Kidney epithelial cell (primary cell): ENCODE results near the gene PDE6B. TPM values are rescaled to one million over a fixed set of nuclear protein-coding genes. Genes with fewer than 3 reads are reported as not detected.

ENCODE experiments used
- DNase-seq: peaks from one replicate; pipeline ENCODE4 v3.0.0-alpha.2; 2010; ENCODE audit warnings: low read depth
- H3K27me3 ChIP-seq: 2 replicates; pipeline ENCODE4 v1.6.0; 2011; ENCODE audit warnings: low read length; ENCODE audit not compliant: control insufficient read depth, insufficient read depth
- H3K36me3 ChIP-seq: 2 replicates; pipeline ENCODE4 v1.5.1; 2011; ENCODE audit warnings: low read length; ENCODE audit not compliant: control insufficient read depth, insufficient read depth
- H3K4me3 ChIP-seq: 2 replicates; pipeline ENCODE4 v1.5.1; 2011; ENCODE audit warnings: low read depth, mild to moderate bottlenecking, control low read depth, low read length
- total RNA-seq: library from RNA; depleted of rRNA; stranded (reverse); fragments of >200 nt; gene quantifications from 2 replicates; pipeline ENCODE4 v1.2.3, GENCODE V29; 2015
- TF ChIP-seq, protein P1 (sequence below): IDR thresholded peaks from 2 replicates; pipeline ENCODE4 v1.5.1; 2011; ENCODE audit warnings: mild to moderate bottlenecking, moderate library complexity, low read length, control low read depth, inconsistent platforms; ENCODE audit not compliant: insufficient read depth, poor library complexity, severe bottlenecking

The PDE6B gene
- total RNA-seq, 1 donor from 2014 or later, result 17.1 TPM

DNA sequence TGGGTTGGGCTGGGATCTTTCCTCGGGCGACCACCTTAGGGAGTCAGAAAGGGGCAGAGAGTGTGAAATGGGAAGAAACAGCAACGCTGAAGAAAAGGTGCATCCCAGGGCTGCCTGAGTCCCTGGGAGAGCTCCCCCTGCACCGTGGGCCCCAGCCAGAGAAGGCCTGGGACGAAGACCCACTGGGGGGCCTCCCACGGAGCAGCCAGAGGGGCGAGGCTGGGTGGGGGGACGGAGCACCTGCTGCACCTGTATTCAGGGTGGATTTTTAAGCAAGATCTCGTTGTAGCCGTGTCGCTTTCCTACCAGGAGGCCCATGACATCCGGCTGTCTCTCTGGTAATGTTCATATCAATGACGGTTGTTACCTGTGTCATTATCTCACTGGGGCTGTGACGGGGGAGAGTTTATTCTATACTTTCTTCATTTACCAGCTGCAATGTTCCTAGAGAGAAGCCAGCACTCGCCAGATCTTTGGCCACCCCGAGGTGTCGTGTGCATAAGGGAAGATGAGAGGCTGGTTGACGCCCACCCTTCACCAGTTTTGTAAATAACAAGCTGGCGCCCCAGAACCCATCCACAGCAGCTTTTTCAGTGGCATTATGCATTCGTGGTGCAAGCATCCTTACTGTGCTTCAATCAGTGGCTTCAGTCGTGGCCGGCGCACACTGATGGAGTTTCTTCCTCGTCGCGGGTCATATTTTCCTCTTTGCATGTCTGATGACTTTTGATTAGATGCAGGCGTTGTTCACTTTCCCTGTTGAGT lies 74.6 kb downstream of the PDE6B start:
- DNase-seq, result no peak
- H3K4me3 ChIP-seq, result no peak overlapping the region
- H3K27me3 ChIP-seq, result peaks cover 2% of the 10 kb centered on the region
- H3K36me3 ChIP-seq, result no peaks in the 10 kb centered on the region
- TF ChIP-seq, protein P1, sequence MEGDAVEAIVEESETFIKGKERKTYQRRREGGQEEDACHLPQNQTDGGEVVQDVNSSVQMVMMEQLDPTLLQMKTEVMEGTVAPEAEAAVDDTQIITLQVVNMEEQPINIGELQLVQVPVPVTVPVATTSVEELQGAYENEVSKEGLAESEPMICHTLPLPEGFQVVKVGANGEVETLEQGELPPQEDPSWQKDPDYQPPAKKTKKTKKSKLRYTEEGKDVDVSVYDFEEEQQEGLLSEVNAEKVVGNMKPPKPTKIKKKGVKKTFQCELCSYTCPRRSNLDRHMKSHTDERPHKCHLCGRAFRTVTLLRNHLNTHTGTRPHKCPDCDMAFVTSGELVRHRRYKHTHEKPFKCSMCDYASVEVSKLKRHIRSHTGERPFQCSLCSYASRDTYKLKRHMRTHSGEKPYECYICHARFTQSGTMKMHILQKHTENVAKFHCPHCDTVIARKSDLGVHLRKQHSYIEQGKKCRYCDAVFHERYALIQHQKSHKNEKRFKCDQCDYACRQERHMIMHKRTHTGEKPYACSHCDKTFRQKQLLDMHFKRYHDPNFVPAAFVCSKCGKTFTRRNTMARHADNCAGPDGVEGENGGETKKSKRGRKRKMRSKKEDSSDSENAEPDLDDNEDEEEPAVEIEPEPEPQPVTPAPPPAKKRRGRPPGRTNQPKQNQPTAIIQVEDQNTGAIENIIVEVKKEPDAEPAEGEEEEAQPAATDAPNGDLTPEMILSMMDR, result no peak

DNA sequence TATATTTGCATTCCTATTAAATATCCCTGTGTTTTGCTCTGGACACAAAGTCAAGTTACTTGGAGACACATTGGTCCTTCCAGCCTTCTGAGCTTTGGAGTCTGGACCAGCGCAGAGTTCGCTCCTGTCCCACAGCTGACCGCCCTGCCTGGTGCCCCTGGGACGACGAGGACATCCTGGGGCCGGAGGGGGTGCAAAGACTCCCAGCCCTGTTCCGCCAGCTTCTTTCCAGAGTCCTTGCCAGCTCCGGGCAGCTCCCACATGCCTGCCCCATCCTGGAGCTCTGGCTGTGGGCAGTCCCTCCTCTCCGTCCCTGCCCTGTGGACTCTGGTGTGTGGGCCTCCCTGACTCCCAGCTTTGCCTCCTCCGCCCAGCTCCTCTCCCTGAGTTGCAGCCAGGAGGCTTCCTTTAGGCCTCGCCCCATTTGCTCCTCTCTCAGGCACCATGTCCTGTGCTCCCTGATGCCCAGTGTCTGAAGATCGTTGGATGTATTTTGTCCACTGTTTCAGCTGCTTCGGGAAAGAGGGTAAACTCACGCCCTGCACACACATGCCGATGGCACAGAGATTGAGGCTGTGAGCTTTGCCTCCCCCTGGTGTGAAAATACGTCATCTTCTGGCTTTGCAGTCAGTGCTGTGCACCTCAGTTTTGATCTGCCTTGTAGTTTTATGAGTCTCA lies 75.4 kb downstream of the PDE6B start:
- Histone ChIP-seq H3K4me3 (no peak overlapping the region), H3K36me3 (no peaks in the 10 kb centered on the region)
- TF ChIP-seq, protein P1, result no peak

DNA sequence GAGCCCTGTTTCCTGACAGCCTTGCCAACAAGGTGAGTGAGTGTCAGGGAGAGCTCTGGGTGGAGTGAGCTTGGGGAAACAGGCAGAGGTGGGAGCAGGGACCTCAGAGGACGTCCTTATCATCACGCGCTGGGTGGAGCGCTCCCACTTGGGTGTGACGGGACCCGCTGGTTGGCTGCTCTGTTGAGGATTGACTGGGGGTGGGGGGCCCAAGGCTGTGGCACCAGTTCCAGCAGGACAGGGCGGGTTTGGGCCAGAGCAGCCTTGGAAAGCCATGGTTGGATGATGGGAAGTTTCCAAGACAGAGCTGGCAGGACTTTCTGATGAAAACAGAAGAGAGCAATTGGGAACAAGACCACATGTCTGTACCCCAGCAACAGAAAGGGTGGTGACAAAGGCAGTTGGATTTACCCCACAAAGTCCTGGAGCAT lies 77.3 kb downstream of the PDE6B start:
- H3K36me3 ChIP-seq, result no peaks in the 10 kb centered on the region
- DNase-seq, result no peak
- H3K4me3 ChIP-seq, result no peak overlapping the region
- TF ChIP-seq, protein P1, result no peak
- peaks cover 2% of the 10 kb centered on the region for H3K27me3 ChIP-seq

More for the DNA sequence above, 75.4 kb downstream of the PDE6B start:
- DNase-seq, result no peak
- H3K27me3 ChIP-seq, result peaks cover 2% of the 10 kb centered on the region

DNA sequence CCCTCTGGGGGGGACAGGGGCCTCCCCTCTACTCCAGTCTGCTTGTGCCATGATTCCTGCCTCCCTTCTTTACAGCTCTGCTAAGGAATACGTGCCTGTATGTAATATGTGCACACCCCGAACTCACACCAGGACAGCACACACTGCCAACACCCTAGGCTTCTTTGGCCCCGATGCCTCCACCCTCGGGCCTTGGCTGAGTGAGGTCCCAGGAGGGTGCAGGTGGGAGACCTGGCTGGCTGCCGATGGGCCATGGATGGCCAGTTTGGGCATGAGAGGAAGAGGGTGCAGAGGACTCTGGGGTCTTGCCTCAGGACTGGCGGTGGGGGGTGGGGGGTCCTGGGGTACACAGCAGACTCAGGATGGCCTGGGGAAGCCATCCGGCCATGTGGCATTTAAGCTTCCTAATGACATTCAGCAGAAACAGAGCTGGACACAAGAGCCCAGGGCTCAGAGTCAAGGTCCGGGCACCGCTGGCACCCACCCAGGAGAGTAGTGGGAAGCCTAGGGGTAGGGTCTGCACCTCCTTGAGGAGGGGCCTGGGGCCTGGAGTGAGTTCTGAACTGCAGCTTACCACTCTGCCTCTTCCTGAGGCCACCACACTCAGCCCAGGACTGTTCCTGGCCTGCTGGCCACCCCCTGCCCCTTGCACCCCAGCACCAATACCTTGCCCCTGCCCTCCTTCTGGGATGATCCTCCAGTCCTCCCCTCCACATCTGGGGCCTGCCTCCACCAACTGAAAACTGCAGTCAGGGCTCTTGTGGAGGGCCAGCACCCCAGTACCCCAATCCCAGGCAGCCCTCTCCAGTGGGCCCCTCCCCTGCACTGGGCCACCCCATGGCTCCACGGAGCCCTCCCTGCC lies 78.2 kb downstream of the PDE6B start:
- H3K4me3 ChIP-seq, result no peak overlapping the region
- no peak for DNase-seq
- peaks cover 2% of the 10 kb centered on the region for H3K27me3 ChIP-seq
- TF ChIP-seq, protein P1, result no peak
- peaks cover 1% of the 10 kb centered on the region for H3K36me3 ChIP-seq

DNA sequence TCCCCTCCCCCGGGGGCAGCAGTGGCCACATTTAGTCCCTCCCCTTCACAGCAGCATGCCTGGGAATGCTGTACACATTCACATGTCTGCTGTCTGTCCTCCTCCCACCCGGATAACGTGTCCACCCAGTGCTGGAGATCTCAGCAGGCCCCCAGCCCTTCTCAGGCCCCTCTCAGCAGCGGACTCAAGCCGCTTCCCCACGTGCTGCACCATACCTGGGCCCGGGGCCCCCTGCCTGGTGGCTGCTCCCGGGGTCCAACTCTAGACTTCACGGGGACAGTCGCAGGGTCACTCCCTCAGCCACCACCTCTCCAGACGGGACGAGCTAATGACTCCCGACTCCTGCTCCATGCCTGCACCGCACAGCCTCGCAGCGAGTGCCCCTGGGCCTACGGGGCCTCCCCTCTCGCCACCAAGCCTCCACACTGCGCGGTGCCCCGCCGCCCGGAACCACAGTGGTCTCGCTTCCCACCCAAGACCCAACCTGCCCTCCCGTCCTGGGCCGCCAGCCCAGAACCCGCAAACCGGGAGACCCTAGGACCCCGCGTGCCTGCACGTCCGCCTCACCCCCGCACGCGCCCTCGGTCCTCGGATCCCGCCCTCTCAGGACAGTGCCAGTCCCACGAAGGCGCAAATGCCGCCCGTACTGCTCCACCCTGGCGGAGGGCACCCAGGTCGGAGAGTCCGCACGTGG lies 79.0 kb downstream of the PDE6B start:
- TF ChIP-seq, protein P1, result no peak
- no peak for DNase-seq
- Histone ChIP-seq H3K27me3 (peaks cover 2% of the 10 kb centered on the region), H3K4me3 (no peak overlapping the region), H3K36me3 (peaks cover 1% of the 10 kb centered on the region)
